H1 (cell line): Measurements from ENCODE around the gene FANCE. TPM values are rescaled to one million over a fixed set of nuclear protein-coding genes. Genes with fewer than 3 reads are reported as not detected.

Experiments
- BACH1 ChIP-seq: IDR thresholded peaks from 2 replicates; pipeline ENCODE4 v1.6.1; 2012; ENCODE audit warnings: low read length, improper control_type of control experiment
- CHD7 ChIP-seq: fragments of 300-600 bp; sonication (generic); IDR thresholded peaks from 2 replicates; pipeline ENCODE4 v1.7.1; 2012; ENCODE audit warnings: low read length, moderate library complexity, mild to moderate bottlenecking, inconsistent platforms; ENCODE audit not compliant: insufficient replicate concordance
- HDAC2 ChIP-seq, 2 experiments: fragments of 300-600 bp in 1 of 2; sonication (generic) in 1 of 2; IDR thresholded peaks; 2 replicates each; pipeline ENCODE4 v1.6.1; 2011 to 2012; ENCODE audit warnings: low read depth in 2 of 2, low read length in 2 of 2, mild to moderate bottlenecking in 2 of 2, moderate library complexity in 2 of 2, borderline replicate concordance in 1 of 2, inconsistent platforms in 1 of 2
- MAX ChIP-seq: IDR thresholded peaks from 2 replicates; pipeline ENCODE4 v1.6.1; 2012; ENCODE audit warnings: inconsistent platforms
- POLR2AphosphoS5 ChIP-seq: IDR thresholded peaks from 2 replicates; pipeline ENCODE4 v1.6.1; 2011; ENCODE audit warnings: low read depth, low read length
- RAD21 ChIP-seq, 2 experiments: IDR thresholded peaks in 1 of 2; conservative IDR thresholded peaks in 1 of 2; 2 replicates each; pipeline ENCODE4 v1.6.1; 2011; ENCODE audit warnings: low read depth in 2 of 2, low read length in 2 of 2, improper control_type of control experiment in 1 of 2, inconsistent platforms in 1 of 2, mild to moderate bottlenecking in 1 of 2, moderate library complexity in 1 of 2
- RBBP5 ChIP-seq: IDR thresholded peaks from 2 replicates; pipeline ENCODE4 v1.7.1; 2012; ENCODE audit warnings: low read depth, mild to moderate bottlenecking, inconsistent platforms, low read length, moderate library complexity, borderline replicate concordance
- SP2 ChIP-seq: IDR thresholded peaks from 2 replicates; pipeline ENCODE4 v1.6.1; 2012; ENCODE audit warnings: mild to moderate bottlenecking, low read length, inconsistent platforms
- SUZ12 ChIP-seq: fragments of 200-600 bp; sonication (generic); IDR thresholded peaks from 2 replicates; pipeline ENCODE4 v1.6.1; 2012; ENCODE audit warnings: mild to moderate bottlenecking, inconsistent platforms, low read length, moderate library complexity, mixed read lengths
- polyA plus RNA-seq, 7 experiments: library from polyadenylated mRNA; depleted of rRNA in 3 of 7; stranded (reverse) in 5 of 7; unstranded in 2 of 7; fragments of >200 nt in 5 of 7; fragments of 200-250 nt in 2 of 7; gene quantifications; 1 replicate in 5 of 7; 2 replicates in 1 of 7; 4 replicates in 1 of 7; pipeline versions ENCODE4 v1.2.1 to v1.2.3, GENCODE V29; 2011 to 2013; ENCODE audit warnings: missing spikeins in 2 of 7, mixed read lengths in 2 of 7
- total RNA-seq: library from RNA; stranded (reverse); fragmentation: NEBNext Ultra II Directional; extraction: Animal tissue kit (Norgen Biotek cat#: 25700); gene quantifications from 2 replicates; pipeline ENCODE4 v1.2.1, GENCODE V29; 2021

The FANCE gene
- total and polyA plus RNA-seq, 2 of the 8 experiments (the other 6 are each of a cell fraction or from before 2014, with no cell fraction given): 16.1 to 17.0 TPM

GRCh38 chr6:35487658-35488516 is 35.7 kb downstream of the FANCE start (continued):
- TF ChIP-seq CHD7 (no peak), BACH1 (no peak), POLR2AphosphoS5 (no peak), SP2 (no peak), RAD21 (IDR thresholded peaks at IDR 0.05 in 1 of 2, conservative IDR thresholded peaks at IDR 0.05 in 1 of 2; ENCODE audit: low read depth in 2 of 2, low read length in 2 of 2) (no peak), SUZ12 (no peak), MAX (no peak), RBBP5 (no peak), HDAC2 (IDR thresholded peaks at IDR 0.05; ENCODE audit: borderline replicate concordance in 1 of 2, low read depth in 2 of 2, low read length in 2 of 2) (no peak)
